ENCODE measurements around the gene IRAG1. TPM values are rescaled to one million over a fixed set of nuclear protein-coding genes. Genes with fewer than 3 reads are reported as not detected.

The IRAG1 gene
- total RNA-seq, 1 experiment from 2014 or later, result 0.64 TPM

GRCh38 chr11:10655943-10656576 lies 37.5 kb downstream of the IRAG1 start:
- Histone ChIP-seq H3K36me3 (ENCODE audit: control insufficient read depth, insufficient read depth, low read length) (no peaks in the 10 kb centered on the region), H3K4me3 (ENCODE audit: low read depth, low read length) (no peak overlapping the region), H3K9me3 (peaks cover 4% of the 10 kb centered on the region; the same call in 1 of the 2 replicates), H3K27me3 (replicated peaks; ENCODE audit: control insufficient read depth, insufficient read depth, low read length) (no peaks in the 10 kb centered on the region), H3K4me1 (peaks cover 78% of the 10 kb centered on the region)
- peak overlapping the region; percentile 97 for H3K27ac Mint-ChIP-seq (ENCODE audit: unreplicated experiment)
- peaks cover 1% of the 10 kb centered on the region for H3K9me3 Mint-ChIP-seq (ENCODE audit: unreplicated experiment)
- peaks cover 35% of the 10 kb centered on the region for H3K4me1 Mint-ChIP-seq (ENCODE audit: low read depth, unreplicated experiment)
- no peaks in the 10 kb centered on the region for H3K27me3 Mint-ChIP-seq (ENCODE audit: insufficient read depth, unreplicated experiment)
- peaks cover 17% of the 10 kb centered on the region for H3K36me3 Mint-ChIP-seq (ENCODE audit: insufficient read depth, unreplicated experiment)
- ChIA-PET CTCF (interaction anchor here (0.7 kb wide), 2 partner anchors 10 to 895 kb away, joined by 3 read pairs; no protein-coding TSS in a partner anchor), POLR2A (no interaction called here)
- BruUV-seq (replicated peaks), result no TSS peak
- intact Hi-C loops (cut with micrococcal nuclease; ENCODE audit: unreplicated experiment), result loop anchor here (5.0 kb wide), 1 partner anchor 114 kb away; the partner anchor contains the start of gene RNF141
- H3K4me3 Mint-ChIP-seq (ENCODE audit: unreplicated experiment), result no peak overlapping the region
- TF ChIP-seq CTCF (IDR thresholded peaks at IDR 0.05; ENCODE audit: insufficient read depth in 1 of 2, low read depth in 1 of 2, low read length in 1 of 2, severe bottlenecking in 1 of 2, unreplicated experiment in 1 of 2), result no peak
- no peak for DNase-seq

- peaks cover 4% of the 10 kb centered on the region; the same call in 1 of the 2 replicates for H3K9me3 ChIP-seq
- peaks cover 16% of the 10 kb centered on the region for H3K36me3 Mint-ChIP-seq (ENCODE audit: insufficient read depth, unreplicated experiment)
- no peaks in the 10 kb centered on the region for H3K27me3 ChIP-seq (replicated peaks; ENCODE audit: control insufficient read depth, insufficient read depth, low read length)
- H3K4me3 Mint-ChIP-seq (ENCODE audit: unreplicated experiment), result no peak overlapping the region
- H3K4me1 Mint-ChIP-seq (ENCODE audit: low read depth, unreplicated experiment), result peaks cover 26% of the 10 kb centered on the region
- H3K27me3 Mint-ChIP-seq (ENCODE audit: insufficient read depth, unreplicated experiment), result no peaks in the 10 kb centered on the region
- H3K9me3 Mint-ChIP-seq (ENCODE audit: unreplicated experiment), result no peaks in the 10 kb centered on the region
- no TSS peak for BruUV-seq (replicated peaks)
- H3K27ac Mint-ChIP-seq (ENCODE audit: unreplicated experiment), result peak overlapping the region; percentile 97
- ChIA-PET POLR2A (no interaction called here), CTCF (interaction anchor here (0.6 to 2.0 kb wide), 2 partner anchors 114 to 1216 kb away, joined by 3 to 7 read pairs; partner anchors contain the start of gene RNF141)
- no peak overlapping the region for H3K4me3 ChIP-seq (ENCODE audit: low read depth, low read length)
- peaks cover 70% of the 10 kb centered on the region for H3K4me1 ChIP-seq
- no peaks in the 10 kb centered on the region for H3K36me3 ChIP-seq (ENCODE audit: control insufficient read depth, insufficient read depth, low read length)
- peak in 1 of 2 experiments; percentile 64 for DNase-seq
- TF ChIP-seq CTCF (IDR thresholded peaks at IDR 0.05; ENCODE audit: insufficient read depth in 1 of 2, low read depth in 1 of 2, low read length in 1 of 2, severe bottlenecking in 1 of 2, unreplicated experiment in 1 of 2), result no peak
- intact Hi-C loops (cut with micrococcal nuclease; ENCODE audit: unreplicated experiment), result loop anchor here (5.0 kb wide), 1 partner anchor 113 kb away; the partner anchor contains the start of gene RNF141
These were observed 38.3 kb downstream of the IRAG1 start for GRCh38 chr11:10655227-10655626.

DNA sequence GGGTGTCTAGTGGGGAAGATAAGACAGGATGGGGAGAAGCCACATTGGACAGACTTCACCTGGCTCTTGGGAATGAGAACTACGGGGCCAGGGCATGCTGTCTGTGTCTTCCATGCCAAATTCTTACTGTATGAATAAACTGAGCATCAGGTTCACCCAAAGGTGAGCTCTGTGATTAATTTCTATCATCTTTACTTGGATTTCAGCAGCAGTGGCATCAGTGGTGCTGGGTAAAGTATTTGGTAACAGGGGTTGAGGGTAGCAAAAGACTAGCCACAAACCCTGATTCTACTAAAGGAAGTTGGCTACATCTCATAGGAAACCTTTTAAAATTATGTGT lies 38.8 kb downstream of the IRAG1 start:
- POLR2A ChIA-PET, result no interaction called here
- intact Hi-C loops (cut with micrococcal nuclease; ENCODE audit: unreplicated experiment), result loop anchor here (1.0 to 5.0 kb wide), 2 partner anchors 30 to 112 kb away; partner anchors contain the start of gene RNF141
- no TSS peak for BruUV-seq (replicated peaks)
- Histone ChIP-seq H3K27me3 (replicated peaks; ENCODE audit: control insufficient read depth, insufficient read depth, low read length) (no peaks in the 10 kb centered on the region), H3K4me1 (peaks cover 66% of the 10 kb centered on the region), H3K36me3 (ENCODE audit: control insufficient read depth, insufficient read depth, low read length) (no peaks in the 10 kb centered on the region), H3K4me3 (ENCODE audit: low read depth, low read length) (no peak overlapping the region), H3K9me3 (peaks cover 4% of the 10 kb centered on the region; the same call in 1 of the 2 replicates)
- no peaks in the 10 kb centered on the region for H3K9me3 Mint-ChIP-seq (ENCODE audit: unreplicated experiment)
- TF ChIP-seq CTCF (IDR thresholded peaks at IDR 0.05; ENCODE audit: insufficient read depth in 1 of 2, low read depth in 1 of 2, low read length in 1 of 2, severe bottlenecking in 1 of 2, unreplicated experiment in 1 of 2), result no peak
- CTCF ChIA-PET, result interaction anchor here (0.6 to 2.0 kb wide), 2 partner anchors 113 to 1217 kb away, joined by 3 to 7 read pairs; partner anchors contain the start of gene RNF141
- no peaks in the 10 kb centered on the region for H3K27me3 Mint-ChIP-seq (ENCODE audit: insufficient read depth, unreplicated experiment)
- H3K27ac Mint-ChIP-seq (ENCODE audit: unreplicated experiment), result peak overlapping the region; percentile 97
- H3K4me3 Mint-ChIP-seq (ENCODE audit: unreplicated experiment), result no peak overlapping the region
- H3K36me3 Mint-ChIP-seq (ENCODE audit: insufficient read depth, unreplicated experiment), result peaks cover 13% of the 10 kb centered on the region
- no peak for DNase-seq
- peaks cover 22% of the 10 kb centered on the region for H3K4me1 Mint-ChIP-seq (ENCODE audit: low read depth, unreplicated experiment)
